Measurements from ENCODE around the gene MYORG.

The MYORG gene

GRCh38 chr9:34408173-34408572 lies 31.5 kb upstream of the MYORG start:
- DNase-seq (ENCODE audit: low read depth) = no peak

DNA sequence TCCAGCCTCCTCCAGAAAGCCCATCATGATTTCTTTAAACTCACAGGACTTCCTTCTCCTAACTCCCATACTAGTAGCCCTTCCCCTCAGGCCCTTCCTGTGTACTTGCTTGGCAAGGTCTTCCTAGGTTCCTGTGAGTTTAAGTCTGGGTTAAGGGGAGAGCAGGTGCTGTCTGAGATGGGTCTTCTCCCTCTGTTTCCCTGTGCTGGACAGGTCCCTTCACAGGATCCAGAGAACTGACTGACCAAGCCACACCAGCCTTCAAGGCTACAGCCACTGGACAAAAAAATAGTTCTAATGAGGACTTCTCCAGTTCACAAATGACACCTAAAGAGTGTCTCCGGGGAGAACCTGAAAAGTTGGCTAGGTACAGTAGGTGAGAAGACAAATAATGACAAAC lies 29.5 kb upstream of the MYORG start:
- no peak for TF ChIP-seq CTCF (conservative IDR thresholded peaks at IDR 0.05; ENCODE audit: control insufficient read depth, insufficient read depth, low read depth, low read length)

More at GRCh38 chr9:34408173-34408572, 31.5 kb upstream of the MYORG start:
- TF ChIP-seq CTCF (conservative IDR thresholded peaks at IDR 0.05; ENCODE audit: control insufficient read depth, insufficient read depth, low read depth, low read length) = no peak
- no peak overlapping the region for H3K4me3 ChIP-seq (ENCODE audit: control insufficient read depth, low read depth, low read length)

GRCh38 chr9:34405719-34406118 lies 29.0 kb upstream of the MYORG start:
- DNase-seq (ENCODE audit: low read depth) = peak; percentile 65
- TF ChIP-seq CTCF (conservative IDR thresholded peaks at IDR 0.05; ENCODE audit: control insufficient read depth, insufficient read depth, low read depth, low read length) = no peak

More for the DNA sequence above, 29.5 kb upstream of the MYORG start:
- H3K4me3 ChIP-seq (ENCODE audit: control insufficient read depth, low read depth, low read length) = no peak overlapping the region
- DNase-seq (ENCODE audit: low read depth) = no peak

GRCh38 chr9:34403554-34404380 lies 27.1 kb upstream of the MYORG start:
- TF ChIP-seq CTCF (conservative IDR thresholded peaks at IDR 0.05; ENCODE audit: control insufficient read depth, insufficient read depth, low read depth, low read length) = peak; percentile 99
- H3K4me3 ChIP-seq (ENCODE audit: control insufficient read depth, low read depth, low read length) = no peak overlapping the region
- peak; percentile 89 for DNase-seq (ENCODE audit: low read depth)

More at GRCh38 chr9:34405719-34406118, 29.0 kb upstream of the MYORG start:
- H3K4me3 ChIP-seq (ENCODE audit: control insufficient read depth, low read depth, low read length) = no peak overlapping the region

DNA sequence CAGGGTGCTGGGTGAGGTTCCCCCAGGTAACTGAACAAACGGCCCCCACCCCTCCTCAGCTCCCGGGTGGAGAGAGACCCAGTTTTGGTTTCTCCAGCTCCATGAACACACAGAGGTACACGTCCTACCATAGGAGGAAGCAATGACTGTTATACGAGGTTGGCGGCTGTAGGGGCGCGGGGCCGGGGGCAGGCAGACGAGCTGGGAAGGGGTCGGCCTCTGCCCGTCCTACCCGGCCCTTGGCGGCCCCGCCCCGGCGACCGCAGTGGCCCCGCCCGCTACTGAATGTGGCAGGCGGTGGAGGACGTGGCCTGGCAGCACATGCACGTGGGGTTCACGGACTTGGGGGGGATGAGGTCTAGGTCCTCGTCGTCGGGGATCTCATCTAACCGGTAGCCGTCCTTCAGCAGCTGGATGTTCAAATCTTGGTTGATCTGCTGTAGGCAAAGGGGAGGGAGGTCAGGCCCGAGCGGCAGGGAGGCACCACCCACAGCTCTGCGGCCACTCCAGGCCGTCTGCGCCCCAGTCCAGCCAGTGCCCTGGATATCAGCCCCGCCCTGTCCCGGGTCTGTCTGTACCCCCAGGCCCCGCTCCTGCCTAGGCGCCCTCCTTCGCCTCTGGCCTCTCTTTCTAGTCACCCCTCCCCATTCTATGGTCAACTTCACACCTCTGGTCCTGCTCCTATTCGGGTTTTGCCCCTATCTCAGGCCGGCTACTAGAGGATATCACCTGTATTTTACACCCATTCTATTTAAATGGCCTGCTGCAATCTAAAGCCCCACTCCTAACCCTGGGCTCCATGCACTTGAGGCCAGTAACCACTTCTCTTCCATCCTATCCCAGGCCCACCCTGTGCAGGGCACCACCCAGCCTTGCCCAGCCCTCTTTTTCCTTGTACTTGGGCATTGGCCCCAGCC lies 24.2 kb upstream of the MYORG start:
- TF ChIP-seq CTCF (conservative IDR thresholded peaks at IDR 0.05; ENCODE audit: control insufficient read depth, insufficient read depth, low read depth, low read length) = no peak
- no peak overlapping the region for H3K4me3 ChIP-seq (ENCODE audit: control insufficient read depth, low read depth, low read length)
- no peak for DNase-seq (ENCODE audit: low read depth)

DNA sequence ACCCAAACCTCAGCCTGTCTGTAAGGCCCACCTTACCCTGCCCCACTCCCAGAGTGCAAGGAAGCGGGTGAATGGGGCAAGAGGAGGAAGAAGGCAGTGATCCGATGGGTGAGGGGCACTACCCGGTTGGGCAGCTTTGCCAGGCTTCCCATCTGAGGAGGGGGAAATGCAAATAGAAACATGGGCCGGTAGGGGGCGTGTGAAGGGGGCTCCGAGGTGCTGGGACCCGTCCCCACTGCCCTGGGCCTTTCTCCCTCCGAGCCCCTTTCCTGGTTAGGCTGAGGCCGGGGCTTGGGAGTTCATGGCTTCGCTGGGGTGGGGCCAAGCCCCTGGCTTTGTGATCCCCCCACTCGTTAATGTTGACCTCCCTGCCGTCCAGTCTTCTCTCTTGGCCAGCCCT lies 23.6 kb upstream of the MYORG start:
- no peak for TF ChIP-seq CTCF (conservative IDR thresholded peaks at IDR 0.05; ENCODE audit: control insufficient read depth, insufficient read depth, low read depth, low read length)
- no peak overlapping the region for H3K4me3 ChIP-seq (ENCODE audit: control insufficient read depth, low read depth, low read length)
- no peak for DNase-seq (ENCODE audit: low read depth)
